Right lobe of liver (tissue), 6 donors: Measurements from ENCODE around the gene AKT1S1. TPM values are rescaled to one million over a fixed set of nuclear protein-coding genes. Genes with fewer than 3 reads are reported as not detected.

Experiments used
- ATAC-seq, 4 donors: fragments of 200-7000 bp; cut with Tn5 transposase; one replicate each; pipeline ENCODE4 v1.9.1; 2020; ENCODE audit warnings: mild to moderate bottlenecking in 4 of 4, moderate library complexity in 4 of 4
- DNase-seq, 3 donors: peaks; one replicate each; pipeline ENCODE4 v3.0.0-alpha.2; 2020
- H3K27ac ChIP-seq, 3 donors: fragments of 200-600 bp; one replicate each; pipeline ENCODE4 v1.8.0; 2022
- H3K27me3 ChIP-seq, 2 donors: fragments of 200-600 bp; one replicate each; pipeline ENCODE4 v1.8.0; 2022
- H3K36me3 ChIP-seq, 4 donors: fragments of 200-600 bp; sonication (generic) in 1 of 4; one replicate each; pipeline versions ENCODE4 v1.5.1 to v1.8.0; 2017 to 2022; ENCODE audit warnings: control low read depth in 1 of 4
- H3K4me1 ChIP-seq, 4 donors: fragments of 200-600 bp; sonication (generic) in 1 of 4; one replicate each; pipeline versions ENCODE4 v1.5.1 to v1.8.0; 2017 to 2022; ENCODE audit warnings: control low read depth in 1 of 4
- H3K4me3 ChIP-seq, 3 donors: fragments of 200-600 bp; one replicate each; pipeline ENCODE4 v1.8.0; 2022
- H3K9me3 ChIP-seq, 4 donors: fragments of 200-600 bp; sonication (generic) in 1 of 4; one replicate each; pipeline versions ENCODE4 v1.5.1 to v1.8.0; 2017 to 2022; ENCODE audit warnings: control low read depth in 1 of 4
- POLR2A ChIP-seq: fragments of 450-650 bp; IDR thresholded peaks from one replicate; pipeline ENCODE4 v1.6.1; 2017; ENCODE audit warnings: antibody characterized with exemption, mild to moderate bottlenecking
- whole genome bisulfite sequencing: methylation state at CpG from one replicate; pipeline ENCODE4 v1.1.6; 2018; ENCODE audit warnings: low coverage, low lambda C conversion rate; ENCODE audit not compliant: insufficient coverage; ENCODE audit errors: missing lambda C conversion rate; 5-methylcytosine and 5-hydroxymethylcytosine counted together
- intact Hi-C, 2 donors: fragments of 100-400 bp; cut with DNase I; formaldehyde crosslinking; loops; one replicate each; pipeline versions ENCODE4 v1.11.2 to v1.14.1; 2022
- total RNA-seq, 6 experiments: library from RNA; depleted of rRNA in 2 of 6; stranded (reverse); fragments of >200 nt in 2 of 6; fragmentation: NEBNext Ultra II Directional in 3 of 6; extraction: Animal tissue kit (Norgen Biotek cat#: 25700) in 3 of 6; gene quantifications; one replicate each; pipeline versions ENCODE4 v1.1.0 to v1.2.4, GENCODE V29; 2016 to 2023
- TF ChIP-seq, protein P1 (sequence below), 4 donors: fragments of 200-600 bp in 3 of 4; fragments of 450-650 bp in 1 of 4; IDR thresholded peaks; one replicate each; pipeline versions ENCODE4 v1.5.1 to v1.8.0; 2016 to 2022; ENCODE audit warnings: antibody characterized with exemption in 4 of 4, mild to moderate bottlenecking in 2 of 4
- donor health status: DM: no; HTN: yes; CAD: no.
- donor health status: DM: no; HTN: no; CAD: no.
- donor health status: DM: no; HTN: no; CAD: no.
- donor health status: DM: no; HTN: yes; CAD: no.
- donor health status: DM: no; HTN: yes; CAD: no.

Gene AKT1S1
- total RNA-seq, 6 experiments from 2014 or later, result 18.2 to 27.0 (median 22.4) TPM

DNA sequence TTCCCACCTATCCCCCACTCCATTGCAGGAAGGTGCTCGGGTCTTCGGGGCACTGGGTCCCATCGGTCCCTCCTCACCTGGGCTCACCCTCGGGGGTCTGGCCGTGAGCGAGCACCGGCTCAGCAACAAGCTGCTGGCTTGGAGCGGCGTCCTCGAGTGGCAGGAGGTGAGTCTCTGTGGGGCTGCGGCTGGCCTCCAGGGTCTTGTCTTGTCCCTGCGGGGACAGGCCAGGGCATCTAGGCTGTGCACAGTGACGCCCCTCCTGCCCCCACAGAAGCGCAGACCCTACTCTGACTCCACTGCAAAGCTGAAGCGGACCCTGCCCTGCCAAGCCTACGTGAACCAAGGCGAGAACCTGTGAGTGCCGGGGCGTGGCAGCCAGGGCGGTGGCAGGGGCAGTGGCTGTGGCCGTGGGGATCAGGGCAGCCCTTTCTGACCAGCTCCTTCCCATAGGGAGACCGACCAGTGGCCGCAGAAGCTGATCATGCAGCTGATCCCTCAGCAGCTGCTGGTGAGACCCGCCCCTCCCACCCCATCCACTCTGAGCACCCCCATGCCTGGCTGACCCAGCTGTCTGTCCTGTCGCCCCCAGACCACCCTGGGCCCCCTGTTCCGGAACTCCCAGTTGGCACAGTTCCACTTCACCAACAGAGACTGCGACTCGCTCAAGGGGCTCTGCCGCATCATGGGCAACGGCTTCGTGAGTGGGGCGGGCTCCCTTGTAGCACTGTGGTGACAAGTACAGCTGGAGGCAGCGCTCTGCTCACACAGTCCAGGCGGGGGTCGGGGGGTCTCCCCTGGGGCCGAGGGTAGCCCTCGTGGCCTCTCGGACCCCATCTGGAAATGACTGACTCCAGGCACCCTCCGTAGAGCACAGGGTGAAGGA, 22.5 kb downstream of the AKT1S1 start:
- ATAC-seq (no peak), DNase-seq (peak in 2 of 3 donors; percentile 50 to 58)
- Histone ChIP-seq H3K4me3 (no peak overlapping the region), H3K9me3 (no peaks in the 10 kb centered on the region), H3K36me3 (peaks cover 0 to 32% (median 2%) of the 10 kb centered on the region in 4 donors), H3K27ac (no peak overlapping the region), H3K27me3 (no peaks in the 10 kb centered on the region), H3K4me1 (peaks cover 0 to 22% (median 6%) of the 10 kb centered on the region in 4 donors)
- no CpG with 5 or more reads among the region's 39 CpGs for WGBS
- TF ChIP-seq POLR2A, result no peak
- TF ChIP-seq, protein P1, sequence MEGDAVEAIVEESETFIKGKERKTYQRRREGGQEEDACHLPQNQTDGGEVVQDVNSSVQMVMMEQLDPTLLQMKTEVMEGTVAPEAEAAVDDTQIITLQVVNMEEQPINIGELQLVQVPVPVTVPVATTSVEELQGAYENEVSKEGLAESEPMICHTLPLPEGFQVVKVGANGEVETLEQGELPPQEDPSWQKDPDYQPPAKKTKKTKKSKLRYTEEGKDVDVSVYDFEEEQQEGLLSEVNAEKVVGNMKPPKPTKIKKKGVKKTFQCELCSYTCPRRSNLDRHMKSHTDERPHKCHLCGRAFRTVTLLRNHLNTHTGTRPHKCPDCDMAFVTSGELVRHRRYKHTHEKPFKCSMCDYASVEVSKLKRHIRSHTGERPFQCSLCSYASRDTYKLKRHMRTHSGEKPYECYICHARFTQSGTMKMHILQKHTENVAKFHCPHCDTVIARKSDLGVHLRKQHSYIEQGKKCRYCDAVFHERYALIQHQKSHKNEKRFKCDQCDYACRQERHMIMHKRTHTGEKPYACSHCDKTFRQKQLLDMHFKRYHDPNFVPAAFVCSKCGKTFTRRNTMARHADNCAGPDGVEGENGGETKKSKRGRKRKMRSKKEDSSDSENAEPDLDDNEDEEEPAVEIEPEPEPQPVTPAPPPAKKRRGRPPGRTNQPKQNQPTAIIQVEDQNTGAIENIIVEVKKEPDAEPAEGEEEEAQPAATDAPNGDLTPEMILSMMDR (IDR thresholded peaks at IDR 0.05), result no peak
- intact Hi-C loops, result no loop called here

DNA sequence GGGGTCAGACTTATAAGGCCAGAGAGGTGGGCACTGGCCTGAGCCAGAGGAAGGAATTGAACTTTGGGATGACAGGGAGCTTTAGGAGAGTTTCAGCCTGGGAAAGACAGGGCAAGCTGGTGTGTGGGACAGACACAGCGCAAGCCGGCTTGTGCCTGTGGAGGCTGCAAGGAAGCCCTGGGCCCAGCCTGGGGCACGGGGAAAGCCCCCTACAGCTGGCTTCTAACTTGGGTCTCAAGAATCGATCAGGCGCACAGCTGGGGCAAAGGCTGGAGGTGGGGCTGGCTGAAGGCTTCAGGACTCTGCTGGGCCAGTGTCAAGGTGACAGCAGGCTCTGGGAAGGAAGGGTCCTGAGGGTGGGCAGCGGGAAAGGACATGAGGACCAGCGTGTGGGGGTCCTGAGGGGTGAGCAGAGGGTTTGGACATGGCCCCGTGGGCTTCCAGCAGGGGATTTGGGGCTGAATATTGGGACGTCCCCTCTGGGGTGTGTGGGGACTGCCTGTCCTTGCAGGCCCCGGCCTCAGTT, 23.2 kb downstream of the AKT1S1 start:
- Histone ChIP-seq H3K9me3 (no peaks in the 10 kb centered on the region), H3K36me3 (peaks cover 0 to 29% (median 2%) of the 10 kb centered on the region in 4 donors), H3K4me1 (peaks cover 0 to 22% (median 6%) of the 10 kb centered on the region in 4 donors), H3K27me3 (no peaks in the 10 kb centered on the region), H3K4me3 (no peak overlapping the region), H3K27ac (no peak overlapping the region)
- TF ChIP-seq, protein P1 (IDR thresholded peaks at IDR 0.05), result no peak
- TF ChIP-seq POLR2A, result no peak
- peak in 2 of 3 donors; percentile 45 to 50 for DNase-seq
- intact Hi-C loops, result no loop called here
- no peak for ATAC-seq
- WGBS, result 87% methylated on average over 6 of the region's 10 CpGs

DNA sequence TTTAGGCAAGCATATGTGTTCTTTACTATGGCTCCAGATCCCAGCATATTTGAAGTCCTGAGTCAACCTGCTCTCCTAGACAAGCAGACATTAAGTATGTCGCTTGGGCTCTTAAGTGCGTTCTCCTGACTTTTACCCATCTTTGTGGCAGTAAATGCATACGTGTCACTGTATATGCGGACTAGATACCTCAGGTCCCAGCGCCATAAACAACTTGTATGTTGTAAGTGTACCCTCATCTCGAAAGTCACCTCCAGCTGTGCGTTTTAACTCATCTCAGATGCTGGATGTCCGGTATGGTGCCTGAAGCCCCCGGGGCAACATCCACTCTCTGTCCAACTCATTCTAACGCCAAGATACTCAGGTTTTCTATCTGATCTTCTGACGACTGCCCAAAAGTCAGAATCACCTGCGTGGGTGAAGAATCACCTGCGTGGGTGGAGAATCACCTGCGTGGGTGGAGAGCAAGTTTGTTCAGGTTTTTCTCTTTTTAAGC, 24.5 kb downstream of the AKT1S1 start:
- 34% methylated on average over 10 of the region's 14 CpGs for whole genome bisulfite sequencing
- TF ChIP-seq POLR2A, result no peak
- TF ChIP-seq, protein P1 (IDR thresholded peaks at IDR 0.05), result no peak
- no peaks in the 10 kb centered on the region for H3K27me3 ChIP-seq
- peak overlapping the region in 2 of 3 donors; percentile 91 to 98 for H3K4me3 ChIP-seq
- no peak overlapping the region for H3K27ac ChIP-seq
- H3K9me3 ChIP-seq, result no peaks in the 10 kb centered on the region
- intact Hi-C loops, result no loop called here
- ATAC-seq, result no peak
- peaks cover 0 to 22% (median 6%) of the 10 kb centered on the region in 4 donors for H3K4me1 ChIP-seq
- no peak for DNase-seq
- H3K36me3 ChIP-seq, result peaks cover 0 to 19% (median 0%) of the 10 kb centered on the region in 4 donors

DNA sequence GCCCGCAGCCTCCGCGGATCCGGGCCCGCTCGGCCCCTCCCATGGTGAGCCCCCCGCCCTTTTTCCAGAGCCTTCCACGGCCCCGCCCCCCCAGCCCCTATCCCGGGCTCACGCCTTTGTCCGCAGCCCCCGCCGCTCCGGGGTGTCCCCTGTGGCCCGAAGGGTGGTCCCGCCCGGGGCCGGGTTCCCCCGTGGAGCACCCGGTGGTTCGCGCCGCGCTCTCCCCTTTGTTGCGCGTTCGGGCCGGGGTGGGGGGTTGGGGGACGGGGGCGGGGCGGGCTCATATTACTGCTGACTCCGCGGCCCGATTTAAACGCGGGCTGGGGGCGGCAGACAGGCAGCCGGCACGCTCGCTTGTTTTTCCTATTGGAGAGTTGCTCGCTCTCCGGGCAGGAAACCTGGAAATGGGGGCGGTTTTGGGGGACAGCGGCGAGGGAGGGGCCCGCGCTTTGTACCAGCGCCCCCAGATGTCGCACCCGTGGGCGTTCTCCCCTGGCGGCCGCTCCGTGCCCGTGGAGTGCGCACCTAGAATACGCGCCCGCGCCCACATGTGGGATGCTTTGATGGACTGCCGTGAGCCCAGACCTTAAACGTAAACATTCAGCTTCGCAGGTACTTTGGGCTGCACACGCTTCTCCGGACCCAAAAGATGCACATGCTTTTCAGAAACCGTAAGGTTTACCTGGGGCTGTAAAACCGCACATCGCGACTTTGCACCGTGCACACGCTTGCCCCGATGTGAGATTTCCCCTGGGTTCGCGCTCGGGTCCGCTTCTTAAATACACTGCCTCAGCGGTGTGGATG, 25.5 kb downstream of the AKT1S1 start:
- Histone ChIP-seq H3K9me3 (no peaks in the 10 kb centered on the region), H3K36me3 (peaks cover 0 to 10% (median 0%) of the 10 kb centered on the region in 4 donors), H3K4me3 (peak overlapping the region; percentile 55 to 98 (median 91)), H3K27ac (peak overlapping the region; percentile 98 to 100 (median 99)), H3K4me1 (peaks cover 0 to 22% (median 6%) of the 10 kb centered on the region in 4 donors), H3K27me3 (no peaks in the 10 kb centered on the region)
- 3% methylated on average over 11 of the region's 78 CpGs for WGBS
- peak; percentile 0 to 5 (median 4) for ATAC-seq
- DNase-seq, result peak; percentile 51 to 64 (median 63)
- TF ChIP-seq, protein P1 (IDR thresholded peaks at IDR 0.05), result no peak
- TF ChIP-seq POLR2A, result no peak
- intact Hi-C loops, result no loop called here
